Camera-type eye (tissue), 1 donor: ENCODE results near the gene FITM2. TPM values are rescaled to one million over a fixed set of nuclear protein-coding genes. Genes with fewer than 3 reads are reported as not detected.

ENCODE experiments used
- total RNA-seq: library from RNA; depleted of rRNA; stranded (reverse); fragments of >200 nt; gene quantifications from one replicate; pipeline ENCODE4 v1.2.3, GENCODE V29; 2014

Gene FITM2, protein sequence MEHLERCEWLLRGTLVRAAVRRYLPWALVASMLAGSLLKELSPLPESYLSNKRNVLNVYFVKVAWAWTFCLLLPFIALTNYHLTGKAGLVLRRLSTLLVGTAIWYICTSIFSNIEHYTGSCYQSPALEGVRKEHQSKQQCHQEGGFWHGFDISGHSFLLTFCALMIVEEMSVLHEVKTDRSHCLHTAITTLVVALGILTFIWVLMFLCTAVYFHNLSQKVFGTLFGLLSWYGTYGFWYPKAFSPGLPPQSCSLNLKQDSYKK
- 9.3 TPM for total RNA-seq

DNA sequence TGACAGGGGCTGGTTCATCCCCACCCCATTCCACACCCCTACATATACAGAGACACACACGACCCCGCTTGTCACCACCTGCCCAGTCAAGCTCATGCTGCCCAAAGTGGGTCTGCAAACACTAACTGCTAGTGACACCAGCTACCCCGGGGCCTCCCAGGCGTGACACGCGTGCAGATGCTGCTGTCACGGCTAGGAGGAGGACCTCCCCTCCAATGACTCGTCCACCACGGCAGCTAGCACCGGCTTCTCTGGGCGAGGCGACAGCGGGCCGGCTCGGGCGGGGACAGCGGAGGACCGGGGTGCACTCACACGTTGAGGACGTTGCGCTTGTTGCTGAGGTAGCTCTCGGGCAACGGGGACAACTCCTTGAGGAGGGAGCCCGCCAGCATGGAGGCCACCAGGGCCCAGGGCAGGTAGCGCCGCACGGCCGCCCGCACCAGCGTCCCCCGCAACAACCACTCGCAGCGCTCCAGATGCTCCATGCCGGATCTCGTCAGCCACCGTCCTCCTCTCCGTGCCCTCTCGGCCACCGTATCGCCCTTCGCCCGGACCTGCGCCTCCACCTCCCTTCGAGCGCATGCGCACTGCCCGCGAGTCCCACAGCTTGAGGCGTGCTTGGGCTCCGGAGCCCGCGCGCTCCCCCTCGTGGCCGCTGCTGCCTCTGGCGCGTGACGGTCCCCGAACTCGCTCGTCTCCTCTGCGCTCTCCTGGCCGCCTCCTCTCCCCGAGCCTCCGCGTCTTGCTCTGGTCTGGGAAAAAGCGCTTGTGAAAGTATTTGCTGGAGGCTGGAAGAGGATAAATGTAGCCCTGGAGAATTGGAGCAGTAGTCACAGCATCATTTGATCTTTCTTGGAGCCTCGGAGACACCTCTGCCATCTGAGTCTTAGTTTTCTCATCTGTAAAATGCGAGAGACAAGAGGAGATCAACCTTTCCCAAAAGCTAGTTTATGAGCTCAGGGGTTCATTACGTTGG lies at the start of gene FITM2:
Gene FITM2, minus strand, starts transcription at position 539 of the 976 bp plus-strand sequence. Its CDS starts 54 bp downstream, at position 485.

DNA sequence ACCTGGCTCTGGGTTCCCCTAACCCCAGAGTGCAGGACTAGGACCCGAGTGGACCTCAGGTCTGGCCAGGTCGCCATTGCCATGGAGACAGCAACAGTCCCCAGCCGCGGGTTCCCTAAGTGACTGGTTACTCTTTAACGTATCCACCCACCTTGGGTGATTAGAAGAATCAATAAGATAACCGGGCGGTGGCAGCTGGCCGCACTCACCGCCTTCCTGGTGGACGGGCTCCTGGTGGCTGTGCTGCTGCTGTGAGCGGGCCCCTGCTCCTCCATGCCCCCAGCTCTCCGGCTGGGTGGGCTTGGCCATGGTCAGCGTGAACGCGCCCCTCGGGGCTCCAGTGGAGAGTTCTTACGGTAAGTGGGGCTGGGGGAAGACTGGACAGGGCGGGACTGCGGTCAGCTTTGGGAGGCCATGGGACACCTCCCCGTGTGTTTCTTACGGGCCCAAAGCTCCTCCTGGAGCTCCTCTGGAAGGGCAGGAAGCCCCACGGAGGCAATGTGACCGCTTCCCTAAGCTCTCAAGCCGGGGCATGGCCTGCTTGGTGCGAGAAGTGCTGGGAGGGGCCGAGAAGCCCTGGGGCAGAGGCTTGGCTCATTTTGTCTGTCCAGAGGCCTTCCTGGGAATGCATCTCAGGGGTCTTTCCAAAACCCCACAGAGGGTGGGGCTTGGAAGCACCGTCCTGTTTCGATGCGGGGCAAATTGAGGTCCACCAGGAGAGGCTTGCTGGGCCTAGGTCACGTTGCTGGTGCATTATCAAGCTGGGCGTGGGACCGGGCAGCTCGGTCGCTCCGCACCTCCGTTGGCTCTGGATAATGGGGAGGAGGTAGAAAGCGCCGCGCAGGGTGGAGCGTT lies 44.7 kb upstream of the FITM2 start, which contains the start of gene HNF4A:
Gene HNF4A, plus strand, starts transcription at position 202 of the 855 bp plus-strand sequence. Its CDS starts 106 bp downstream, at position 308.

DNA sequence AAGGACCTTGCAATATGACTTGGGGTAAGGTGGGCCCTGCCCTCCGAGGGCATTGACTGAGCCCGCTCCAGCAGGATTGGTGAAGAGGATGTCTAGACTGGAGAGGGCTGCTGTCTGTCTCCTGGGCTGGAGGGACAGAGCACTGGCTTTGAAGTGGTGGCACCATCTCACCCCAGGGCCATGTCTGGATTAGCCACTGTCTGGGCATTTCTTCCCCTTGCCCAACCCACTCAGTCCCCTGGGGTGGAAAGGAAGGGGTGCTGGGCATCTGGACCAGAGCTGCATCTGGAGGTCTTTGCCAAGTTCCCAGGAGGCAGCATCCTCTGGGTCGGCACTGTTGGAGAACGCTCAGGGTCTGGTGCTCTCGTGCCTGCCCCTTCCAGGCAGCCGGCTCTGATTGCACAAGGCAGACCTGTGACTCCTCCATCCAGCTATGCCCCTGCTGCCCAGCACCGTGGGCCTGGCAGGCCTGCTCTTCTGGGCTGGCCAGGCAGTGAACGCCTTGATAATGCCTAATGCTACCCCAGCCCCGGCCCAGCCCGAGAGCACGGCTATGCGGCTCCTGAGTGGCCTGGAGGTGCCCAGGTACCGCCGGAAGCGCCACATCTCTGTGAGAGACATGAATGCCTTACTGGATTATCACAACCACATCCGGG lies 25.9 kb upstream of the FITM2 start, which contains the start of gene R3HDML:
Gene R3HDML, plus strand, starts transcription at position 319 of the 656 bp plus-strand sequence. Its CDS starts 115 bp downstream, at position 434.

Other genes with a start within 250 kb of the FITM2 start
- gene JPH2, start 124.0 kb downstream of the FITM2 start, total RNA-seq, result 14.8 TPM
- gene OSER1, start 100.4 kb downstream of the FITM2 start, total RNA-seq, result 46.2 TPM
- gene GDAP1L1, start 63.9 kb downstream of the FITM2 start, total RNA-seq, result 13.6 TPM
- not detected for gene R3HDML, start 25.8 kb upstream of the FITM2 start, total RNA-seq
- gene HNF4A, start 44.5 kb upstream of the FITM2 start, total RNA-seq, result 2.3 TPM
- 10.9 TPM for gene TTPAL, start 164.7 kb upstream of the FITM2 start, total RNA-seq
- gene SERINC3, start 210.9 kb upstream of the FITM2 start, total RNA-seq, result 51.0 TPM